ENCODE measurements around the gene PCDHGB1.
"Not testable (repeated sequence)": the region's sequence is repeated elsewhere in the genome, so short reads cannot be mapped to it uniquely, and the experiment has no call there.

Gene PCDHGB1

DNA sequence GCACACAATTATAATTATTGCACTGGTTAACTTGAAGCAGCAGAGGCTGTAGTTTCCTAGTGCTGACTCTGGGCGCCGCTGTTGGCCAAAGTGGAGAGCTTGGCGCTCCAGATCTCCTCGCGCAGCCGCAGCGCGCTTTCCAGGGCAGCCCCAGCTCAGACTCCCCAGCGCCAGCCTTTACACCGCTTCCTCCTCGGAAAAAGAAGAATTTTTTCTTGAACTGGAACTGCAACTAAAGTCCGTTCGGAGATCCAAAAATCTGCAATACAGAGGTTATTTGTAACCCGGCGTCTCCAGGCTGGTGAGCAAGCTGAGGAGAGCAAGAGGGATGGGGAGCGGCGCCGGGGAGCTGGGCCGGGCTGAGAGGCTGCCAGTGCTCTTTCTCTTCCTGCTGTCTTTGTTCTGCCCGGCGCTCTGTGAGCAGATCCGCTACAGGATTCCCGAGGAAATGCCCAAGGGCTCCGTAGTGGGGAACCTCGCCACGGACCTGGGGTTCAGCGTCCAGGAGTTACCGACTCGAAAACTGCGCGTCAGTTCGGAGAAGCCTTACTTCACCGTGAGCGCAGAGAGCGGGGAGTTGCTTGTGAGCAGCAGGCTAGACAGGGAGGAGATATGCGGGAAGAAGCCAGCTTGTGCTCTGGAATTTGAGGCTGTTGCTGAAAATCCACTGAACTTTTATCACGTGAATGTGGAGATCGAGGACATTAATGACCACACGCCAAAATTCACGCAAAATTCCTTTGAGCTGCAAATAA is 37.8 kb downstream of the PCDHGB1 start, which contains the start of gene PCDHGB4:
Gene PCDHGB4, plus strand, starts transcription at position 142 of the 755 bp plus-strand sequence. Its CDS starts 187 bp downstream, at position 329.
- H3K4me3 ChIP-seq (ENCODE audit: low read depth, low read length) = peak within 1 kb of the TSS; percentile 42
- CTCF ChIA-PET = interaction anchor here (1.0 to 8.4 kb wide), 8 partner anchors 9 to 181 kb away, joined by 3 to 77 read pairs (median 10); partner anchors contain the start of genes PCDHGA6, PCDHGB3 and PCDHGB5
- POLR2A ChIA-PET; DNase-seq (ENCODE audit: low read depth, low spot score): not testable (repeated sequence)
- TF ChIP-seq, protein P1, sequence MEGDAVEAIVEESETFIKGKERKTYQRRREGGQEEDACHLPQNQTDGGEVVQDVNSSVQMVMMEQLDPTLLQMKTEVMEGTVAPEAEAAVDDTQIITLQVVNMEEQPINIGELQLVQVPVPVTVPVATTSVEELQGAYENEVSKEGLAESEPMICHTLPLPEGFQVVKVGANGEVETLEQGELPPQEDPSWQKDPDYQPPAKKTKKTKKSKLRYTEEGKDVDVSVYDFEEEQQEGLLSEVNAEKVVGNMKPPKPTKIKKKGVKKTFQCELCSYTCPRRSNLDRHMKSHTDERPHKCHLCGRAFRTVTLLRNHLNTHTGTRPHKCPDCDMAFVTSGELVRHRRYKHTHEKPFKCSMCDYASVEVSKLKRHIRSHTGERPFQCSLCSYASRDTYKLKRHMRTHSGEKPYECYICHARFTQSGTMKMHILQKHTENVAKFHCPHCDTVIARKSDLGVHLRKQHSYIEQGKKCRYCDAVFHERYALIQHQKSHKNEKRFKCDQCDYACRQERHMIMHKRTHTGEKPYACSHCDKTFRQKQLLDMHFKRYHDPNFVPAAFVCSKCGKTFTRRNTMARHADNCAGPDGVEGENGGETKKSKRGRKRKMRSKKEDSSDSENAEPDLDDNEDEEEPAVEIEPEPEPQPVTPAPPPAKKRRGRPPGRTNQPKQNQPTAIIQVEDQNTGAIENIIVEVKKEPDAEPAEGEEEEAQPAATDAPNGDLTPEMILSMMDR (IDR thresholded peaks at IDR 0.05; ENCODE audit: insufficient read depth, low read length, missing control alignments) = peak; percentile 33

DNA sequence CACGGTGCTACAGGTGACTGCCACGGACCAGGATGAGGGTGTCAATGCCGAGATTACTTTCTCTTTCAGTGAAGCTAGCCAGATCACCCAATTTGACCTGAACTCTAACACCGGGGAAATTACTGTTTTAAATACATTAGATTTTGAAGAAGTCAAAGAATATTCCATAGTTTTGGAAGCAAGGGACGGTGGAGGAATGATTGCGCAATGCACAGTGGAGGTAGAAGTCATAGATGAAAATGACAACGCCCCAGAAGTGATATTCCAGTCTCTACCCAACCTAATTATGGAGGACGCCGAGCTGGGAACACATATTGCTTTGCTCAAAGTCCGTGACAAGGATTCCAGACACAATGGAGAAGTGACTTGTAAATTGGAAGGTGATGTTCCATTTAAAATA is 38.8 kb downstream of the PCDHGB1 start:
- DNase-seq (ENCODE audit: low read depth, low spot score) = no peak
- POLR2A ChIA-PET = no interaction called here
- no peak overlapping the region for H3K4me3 ChIP-seq (ENCODE audit: low read depth, low read length)
- CTCF ChIA-PET = interaction anchor here (1.6 to 8.4 kb wide), 5 partner anchors 9 to 175 kb away, joined by 5 to 77 read pairs (median 11); partner anchors contain the start of genes PCDHGA6, PCDHGB3 and PCDHGB5
- TF ChIP-seq, protein P1 (IDR thresholded peaks at IDR 0.05; ENCODE audit: insufficient read depth, low read length, missing control alignments) = no peak

DNA sequence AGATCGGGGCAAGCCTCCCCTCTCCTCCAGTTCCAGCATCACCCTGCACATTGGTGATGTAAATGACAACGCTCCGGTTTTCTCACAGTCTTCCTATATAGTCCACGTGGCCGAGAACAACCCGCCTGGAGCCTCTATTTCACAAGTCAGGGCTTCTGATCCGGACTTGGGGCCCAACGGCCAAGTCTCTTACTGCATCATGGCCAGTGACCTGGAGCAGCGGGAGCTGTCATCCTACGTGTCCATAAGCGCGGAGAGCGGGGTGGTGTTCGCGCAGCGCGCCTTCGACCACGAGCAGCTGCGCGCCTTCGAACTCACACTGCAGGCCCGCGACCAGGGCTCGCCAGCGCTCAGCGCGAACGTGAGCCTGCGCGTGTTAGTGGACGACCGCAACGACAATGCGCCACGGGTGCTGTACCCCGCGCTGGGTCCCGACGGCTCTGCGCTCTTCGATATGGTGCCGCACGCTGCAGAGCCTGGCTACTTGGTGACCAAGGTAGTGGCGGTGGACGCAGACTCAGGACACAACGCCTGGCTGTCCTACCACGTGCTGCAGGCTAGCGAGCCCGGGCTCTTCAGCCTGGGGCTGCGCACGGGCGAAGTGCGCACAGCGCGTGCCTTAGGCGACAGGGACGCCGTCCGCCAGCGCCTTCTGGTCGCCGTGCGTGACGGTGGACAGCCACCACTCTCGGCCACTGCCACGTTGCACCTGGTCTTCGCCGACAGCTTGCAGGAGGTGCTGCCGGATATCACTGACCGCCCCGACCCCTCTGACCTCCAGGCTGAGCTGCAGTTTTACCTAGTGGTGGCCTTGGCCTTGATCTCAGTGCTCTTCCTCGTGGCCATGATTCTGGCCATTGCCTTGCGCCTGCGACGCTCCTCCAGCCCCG is 39.5 kb downstream of the PCDHGB1 start:
- TF ChIP-seq, protein P1 (IDR thresholded peaks at IDR 0.05; ENCODE audit: insufficient read depth, low read length, missing control alignments) = no peak
- CTCF ChIA-PET = interaction anchor here (0.9 to 8.4 kb wide), 10 partner anchors 8 to 177 kb away, joined by 3 to 77 read pairs (median 8); partner anchors contain the start of genes PCDHGA10, PCDHGA6 and PCDHGB5
- no peak for DNase-seq (ENCODE audit: low read depth, low spot score)
- POLR2A ChIA-PET = no interaction called here
- H3K4me3 ChIP-seq (ENCODE audit: low read depth, low read length) = no peak overlapping the region

DNA sequence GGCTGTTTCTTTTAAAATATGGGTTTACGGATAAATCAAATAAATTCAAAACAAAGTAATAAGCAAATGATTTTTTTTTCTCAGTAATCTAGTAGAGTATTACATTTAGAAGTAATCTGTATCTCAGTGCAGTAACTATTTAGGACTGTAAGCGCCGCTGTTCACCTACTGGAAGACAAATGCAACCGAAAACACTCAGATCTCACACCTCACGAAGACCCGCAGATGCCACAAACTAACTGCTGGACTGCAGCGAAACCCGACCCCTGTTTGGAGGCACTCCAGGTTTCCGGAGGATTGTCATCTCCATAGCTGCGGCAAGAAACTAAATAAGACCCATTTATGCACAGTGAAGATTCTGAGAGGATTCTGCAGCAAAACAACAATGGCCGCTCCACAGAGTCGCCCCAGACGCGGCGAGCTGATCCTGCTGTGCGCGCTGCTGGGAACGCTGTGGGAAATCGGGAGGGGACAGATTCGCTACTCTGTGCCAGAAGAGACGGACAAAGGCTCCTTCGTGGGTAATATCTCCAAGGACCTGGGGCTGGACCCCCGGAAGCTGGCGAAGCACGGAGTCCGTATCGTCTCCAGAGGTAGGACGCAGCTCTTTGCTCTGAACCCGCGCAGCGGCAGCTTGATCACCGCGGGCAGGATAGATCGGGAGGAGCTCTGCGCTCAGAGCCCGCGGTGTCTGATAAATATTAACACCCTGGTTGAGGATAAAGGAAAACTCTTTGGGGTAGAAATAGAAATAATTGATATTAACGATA is 42.7 kb downstream of the PCDHGB1 start, which contains the start of gene PCDHGA8:
Gene PCDHGA8, plus strand, starts transcription at position 205 of the 770 bp plus-strand sequence. Its CDS starts 181 bp downstream, at position 386.
- TF ChIP-seq, protein P1 (IDR thresholded peaks at IDR 0.05; ENCODE audit: insufficient read depth, low read length, missing control alignments) = no peak
- POLR2A ChIA-PET = no interaction called here
- CTCF ChIA-PET = interaction anchor here (0.7 to 8.4 kb wide), 9 partner anchors 11 to 174 kb away, joined by 3 to 77 read pairs (median 5); partner anchors contain the start of genes PCDHGA10, PCDHGA6, PCDHGB1 and PCDHGB6
- no peak for DNase-seq (ENCODE audit: low read depth, low spot score)
- H3K4me3 ChIP-seq (ENCODE audit: low read depth, low read length) = 0 out of 2 replicates have a peak within 1 kb of the TSS, but pooled peaks have one; percentile 1

DNA sequence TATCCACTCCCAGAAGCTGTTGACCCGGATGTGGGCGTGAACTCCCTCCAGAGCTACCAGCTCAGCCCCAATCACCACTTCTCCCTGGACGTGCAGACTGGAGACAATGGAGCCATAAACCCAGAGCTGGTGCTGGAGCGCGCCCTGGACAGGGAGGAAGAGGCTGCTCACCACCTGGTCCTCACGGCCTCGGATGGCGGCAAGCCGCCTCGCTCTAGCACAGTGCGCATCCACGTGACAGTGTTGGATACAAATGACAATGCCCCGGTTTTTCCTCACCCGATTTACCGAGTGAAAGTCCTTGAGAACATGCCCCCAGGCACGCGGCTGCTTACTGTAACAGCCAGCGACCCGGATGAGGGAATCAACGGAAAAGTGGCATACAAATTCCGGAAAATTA is 43.4 kb downstream of the PCDHGB1 start:
- no peak for DNase-seq (ENCODE audit: low read depth, low spot score)
- no peak overlapping the region for H3K4me3 ChIP-seq (ENCODE audit: low read depth, low read length)
- ChIA-PET POLR2A (no interaction called here), CTCF (interaction anchor here (1.0 to 8.4 kb wide), 6 partner anchors 12 to 173 kb away, joined by 3 to 77 read pairs (median 10); partner anchors contain the start of genes PCDHGA10 and PCDHGA6)
- TF ChIP-seq, protein P1 (IDR thresholded peaks at IDR 0.05; ENCODE audit: insufficient read depth, low read length, missing control alignments) = no peak

DNA sequence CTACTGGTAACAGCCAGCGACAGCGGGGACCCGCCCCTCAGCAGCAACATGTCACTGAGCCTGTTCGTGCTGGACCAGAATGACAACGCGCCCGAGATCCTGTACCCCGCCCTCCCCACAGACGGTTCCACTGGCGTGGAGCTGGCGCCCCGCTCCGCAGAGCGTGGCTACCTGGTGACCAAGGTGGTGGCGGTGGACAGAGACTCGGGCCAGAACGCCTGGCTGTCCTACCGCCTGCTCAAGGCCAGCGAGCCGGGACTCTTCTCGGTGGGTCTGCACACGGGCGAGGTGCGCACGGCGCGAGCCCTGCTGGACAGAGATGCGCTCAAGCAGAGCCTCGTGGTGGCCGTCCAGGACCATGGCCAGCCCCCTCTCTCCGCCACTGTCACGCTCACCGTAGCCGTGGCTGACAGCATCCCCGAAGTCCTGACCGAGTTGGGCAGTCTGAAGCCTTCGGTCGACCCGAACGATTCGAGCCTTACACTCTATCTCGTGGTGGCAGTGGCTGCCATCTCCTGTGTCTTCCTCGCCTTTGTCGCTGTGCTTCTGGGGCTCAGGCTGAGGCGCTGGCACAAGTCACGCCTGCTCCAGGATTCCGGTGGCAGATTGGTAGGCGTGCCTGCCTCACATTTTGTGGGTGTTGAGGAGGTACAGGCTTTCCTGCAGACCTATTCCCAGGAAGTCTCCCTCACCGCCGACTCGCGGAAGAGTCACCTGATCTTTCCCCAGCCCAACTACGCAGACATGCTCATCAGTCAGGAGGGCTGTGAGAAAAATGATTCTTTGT is 44.7 kb downstream of the PCDHGB1 start:
- DNase-seq (ENCODE audit: low read depth, low spot score); H3K4me3 ChIP-seq (ENCODE audit: low read depth, low read length); POLR2A ChIA-PET: not testable (repeated sequence)
- CTCF ChIA-PET = interaction anchor here (0.9 to 4.6 kb wide), 8 partner anchors 12 to 172 kb away, joined by 3 to 50 read pairs (median 10); partner anchors contain the start of genes PCDHGA10, PCDHGA12, PCDHGA6 and PCDHGB6

All from AG04449 (cell line).